HG03342 (cell line): ENCODE results near the gene STAMBP.
"Not testable (repeated sequence)": the region's sequence is repeated elsewhere in the genome, so short reads cannot be mapped to it uniquely, and the experiment has no call there.

Experiments
- ATAC-seq: cut with Tn5 transposase; IDR thresholded peaks from one replicate; pipeline ENCODE4 v1.9.1; 2021; ENCODE audit warnings: mild to moderate bottlenecking, moderate library complexity; ENCODE audit not compliant: unreplicated experiment

The STAMBP gene

GRCh38 chr2:73903949-73904613, 75.3 kb downstream of the STAMBP start:
- not testable (repeated sequence) for ATAC-seq

DNA sequence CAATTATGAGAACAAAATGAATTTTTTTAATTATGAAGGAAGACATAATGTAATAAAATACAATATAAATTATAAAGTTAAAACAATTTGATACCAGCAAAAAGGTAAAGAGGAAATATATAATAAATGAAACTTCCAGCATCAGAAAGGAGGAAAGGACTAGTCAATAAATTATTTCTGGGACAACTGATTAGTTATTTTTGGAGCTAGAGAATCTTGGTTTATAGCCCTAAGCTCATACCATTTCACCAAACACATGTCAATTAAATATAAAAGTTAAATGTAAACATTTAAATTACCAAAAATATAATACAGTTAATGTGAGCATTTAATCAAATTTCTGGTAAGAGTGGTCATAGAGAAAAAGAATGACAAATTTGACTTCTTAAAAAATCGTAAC, 76.2 kb downstream of the STAMBP start:
- no peak for ATAC-seq

- no peak for ATAC-seq
These were observed 78.2 kb downstream of the STAMBP start for GRCh38 chr2:73906847-73907505.

DNA sequence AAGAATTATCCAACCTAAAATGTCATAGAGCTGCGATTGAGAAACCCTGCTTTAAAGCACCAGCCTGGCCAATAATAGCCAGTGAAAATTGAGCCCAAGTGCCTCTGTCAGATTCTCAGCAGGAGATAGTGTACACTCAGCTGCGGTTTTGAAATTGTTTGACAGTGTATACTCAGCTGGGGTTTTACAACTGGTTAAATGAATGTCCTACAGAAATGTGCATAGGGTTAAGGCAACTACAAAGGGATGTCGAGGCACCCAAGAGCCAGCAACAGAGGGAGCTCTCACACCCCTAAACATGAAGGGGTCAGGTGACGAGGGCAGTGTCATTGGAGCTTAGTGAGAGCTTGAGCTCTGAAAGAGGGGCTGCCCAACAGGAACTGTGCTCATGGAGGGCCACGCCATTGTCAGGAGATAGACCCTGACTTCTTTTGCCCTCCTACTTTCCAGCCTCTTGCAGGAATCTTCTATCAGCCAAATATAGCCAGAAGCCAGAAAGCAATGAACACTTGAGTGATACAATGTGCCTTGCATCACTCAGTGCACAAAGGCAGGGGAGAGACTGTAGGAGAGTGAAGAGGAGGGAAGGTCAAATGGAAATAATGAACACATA, 79.2 kb downstream of the STAMBP start:
- peak; percentile 68 for ATAC-seq

- no peak for ATAC-seq
These were observed 80.2 kb downstream of the STAMBP start for GRCh38 chr2:73908689-73909652.

- ATAC-seq: no peak
These were observed 82.2 kb downstream of the STAMBP start for GRCh38 chr2:73910873-73911547.

- no peak for ATAC-seq
These were observed 82.9 kb downstream of the STAMBP start for GRCh38 chr2:73911548-73912208.

GRCh38 chr2:73913414-73914054, 84.8 kb downstream of the STAMBP start:
- ATAC-seq: no peak

GRCh38 chr2:73914667-73915066, 85.9 kb downstream of the STAMBP start:
- ATAC-seq: no peak

DNA sequence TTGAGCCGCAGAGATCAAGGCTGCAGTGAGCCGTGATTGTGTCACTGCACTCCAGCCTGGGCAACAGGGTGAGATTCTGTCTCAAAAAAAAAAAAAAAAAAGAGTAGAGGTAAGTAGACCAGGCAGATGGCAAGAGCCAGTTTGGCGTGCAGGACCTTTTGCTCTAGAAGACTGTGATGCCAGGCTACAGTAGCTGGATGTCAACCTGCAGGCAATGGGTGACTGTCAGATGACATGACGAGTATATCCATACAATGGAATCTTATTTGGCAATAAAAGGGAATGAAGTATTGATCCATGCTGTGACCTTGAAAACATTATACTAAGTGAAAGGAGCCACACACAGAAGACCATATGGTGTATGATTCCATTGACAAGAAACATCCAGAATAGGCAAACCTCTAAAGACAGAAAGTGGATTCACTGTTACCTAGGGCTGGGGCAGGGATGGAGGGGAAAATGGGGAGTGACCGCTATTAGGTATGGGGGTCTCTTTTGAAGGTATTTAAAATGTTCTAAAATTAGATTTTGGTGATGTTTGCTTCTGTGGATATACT, 86.8 kb downstream of the STAMBP start:
- ATAC-seq: no peak

DNA sequence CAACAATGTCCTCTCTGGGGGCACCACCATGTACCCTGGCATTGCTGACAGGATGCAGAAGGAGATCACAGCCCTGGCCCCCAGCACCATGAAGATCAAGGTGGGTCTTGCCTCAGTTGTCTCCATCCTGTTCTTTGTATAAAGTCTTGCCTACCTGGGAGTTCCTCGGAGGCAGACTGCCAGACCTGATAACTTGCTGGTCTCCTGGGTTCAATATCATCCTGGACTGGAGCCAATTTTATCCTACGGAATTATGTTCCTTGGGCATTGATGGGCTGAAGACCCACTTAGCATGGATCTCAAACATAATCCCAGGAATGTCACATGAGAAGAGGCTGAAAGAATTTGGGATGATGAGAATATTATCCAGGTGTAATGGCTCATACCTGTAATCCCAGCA, 87.9 kb downstream of the STAMBP start:
- no peak for ATAC-seq

DNA sequence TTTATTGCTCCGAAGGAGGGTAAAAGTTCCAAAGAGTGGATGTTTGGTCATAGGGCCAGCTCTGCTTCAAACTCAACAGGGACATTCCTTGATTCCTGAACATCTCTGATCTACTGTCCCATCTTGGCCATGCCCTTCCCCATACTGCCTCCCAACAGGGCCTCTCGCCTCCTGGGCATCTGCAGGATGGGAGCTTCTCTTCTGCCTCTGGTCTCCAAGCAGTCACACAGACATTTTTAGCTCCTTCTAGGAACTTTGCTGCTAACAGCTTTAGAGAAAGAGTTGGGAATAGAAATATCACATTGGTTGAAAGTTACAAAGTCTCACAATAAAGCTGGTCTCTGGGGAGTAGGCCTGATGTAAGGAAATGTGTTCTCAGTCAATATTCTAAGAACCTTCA, 88.5 kb downstream of the STAMBP start:
- ATAC-seq: no peak

DNA sequence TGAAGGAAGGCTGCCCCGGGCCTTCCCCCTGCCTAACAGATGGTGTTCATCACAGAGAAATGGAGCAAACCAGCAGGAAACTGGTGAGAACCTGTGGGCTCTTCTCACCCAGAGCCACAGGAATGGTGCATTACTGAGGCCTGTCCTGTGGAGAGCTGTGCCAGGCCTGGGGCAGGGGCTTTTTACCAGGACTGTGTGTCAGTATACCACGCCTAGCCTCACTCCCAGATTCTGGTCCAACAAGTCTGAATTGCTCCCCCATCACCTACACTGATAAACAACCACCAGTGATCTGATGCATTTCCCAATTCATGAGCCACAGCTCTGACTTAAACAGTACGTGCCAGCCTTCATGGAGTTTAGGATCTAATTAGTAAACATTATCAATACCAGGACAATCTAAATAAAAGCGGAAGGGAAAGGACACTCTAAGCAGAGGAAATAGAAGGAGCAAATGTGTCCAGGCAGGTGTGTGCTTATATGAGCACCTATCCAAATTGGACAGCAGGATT, 89.0 kb downstream of the STAMBP start:
- no peak for ATAC-seq

- ATAC-seq: no peak
These were observed 90.1 kb downstream of the STAMBP start for GRCh38 chr2:73918856-73919255.

- no peak for ATAC-seq
These were observed 91.0 kb downstream of the STAMBP start for GRCh38 chr2:73919596-73920228.

DNA sequence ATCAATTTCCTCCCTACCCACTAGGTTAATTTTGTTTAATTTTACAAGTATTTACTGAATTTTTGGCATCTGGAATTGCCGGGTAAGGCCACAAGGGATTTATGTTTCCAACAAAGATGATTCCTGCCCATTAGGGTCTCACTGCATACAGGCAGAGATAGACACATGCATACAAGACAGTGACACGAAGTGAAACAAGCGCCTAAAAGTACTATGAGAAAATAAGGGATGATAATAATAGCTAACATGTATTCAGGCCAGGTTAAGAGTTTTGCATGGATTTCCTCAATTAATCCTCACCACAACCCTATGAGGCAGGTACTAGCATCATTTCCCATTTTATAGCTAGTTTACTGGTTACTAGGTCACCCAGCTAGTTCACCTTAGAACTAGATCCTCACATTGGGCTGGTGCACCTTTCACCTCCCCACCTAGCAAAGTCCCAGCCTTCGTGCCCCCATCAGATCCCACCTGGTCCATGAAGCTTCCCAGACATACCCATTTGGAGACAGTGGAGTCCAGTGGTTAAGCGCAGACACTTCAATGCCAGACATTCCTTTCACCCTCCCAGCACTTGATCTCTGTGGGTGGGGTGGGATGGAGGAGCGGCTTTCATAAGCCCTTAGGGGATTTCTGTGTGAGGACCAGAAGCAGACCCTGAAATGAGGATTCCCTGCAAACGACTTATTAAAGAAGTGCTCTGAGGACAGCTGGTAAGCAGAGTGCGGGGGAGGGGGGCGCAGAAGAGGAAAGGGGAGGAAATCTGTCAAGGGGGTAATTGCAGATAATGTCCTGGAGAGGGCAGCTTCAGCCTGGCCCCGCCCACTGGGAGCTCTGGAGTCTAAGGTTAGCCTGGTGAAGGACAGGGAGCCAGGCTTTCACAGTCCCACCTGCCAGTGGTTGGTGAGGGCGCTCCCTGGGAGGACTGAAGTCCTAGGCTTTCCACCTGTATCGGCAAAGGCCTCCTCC, 92.1 kb downstream of the STAMBP start:
- no peak for ATAC-seq

DNA sequence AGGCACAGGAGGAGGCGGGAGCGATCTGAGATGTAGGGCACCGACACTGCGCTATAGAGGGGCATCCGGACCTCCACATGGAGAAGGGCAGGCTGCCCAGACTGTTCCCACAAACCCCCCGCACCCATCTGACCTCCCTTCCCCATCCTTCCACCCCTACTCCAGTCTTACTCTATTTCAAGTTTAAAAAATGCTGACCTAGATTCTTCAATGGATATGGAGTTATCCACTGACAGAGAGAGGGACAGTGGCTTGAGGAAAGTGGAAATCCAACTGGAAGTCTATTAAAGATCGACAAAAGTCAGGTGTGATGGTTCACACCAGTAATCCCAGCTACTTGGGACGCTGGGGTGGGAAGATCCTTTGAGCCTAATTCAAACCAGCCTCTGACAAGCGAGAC, 92.8 kb downstream of the STAMBP start:
- no peak for ATAC-seq
